Left forelimb (tissue), 1 donor: ENCODE data around the gene GTSE1.
"Not testable (repeated sequence)": the region's sequence is repeated elsewhere in the genome, so short reads cannot be mapped to it uniquely, and the experiment has no call there.

Experiments used
- DNase-seq: peaks from one replicate; pipeline ENCODE4 v3.0.0-alpha.2; 2018; ENCODE audit warnings: low spot score

Gene GTSE1, protein sequence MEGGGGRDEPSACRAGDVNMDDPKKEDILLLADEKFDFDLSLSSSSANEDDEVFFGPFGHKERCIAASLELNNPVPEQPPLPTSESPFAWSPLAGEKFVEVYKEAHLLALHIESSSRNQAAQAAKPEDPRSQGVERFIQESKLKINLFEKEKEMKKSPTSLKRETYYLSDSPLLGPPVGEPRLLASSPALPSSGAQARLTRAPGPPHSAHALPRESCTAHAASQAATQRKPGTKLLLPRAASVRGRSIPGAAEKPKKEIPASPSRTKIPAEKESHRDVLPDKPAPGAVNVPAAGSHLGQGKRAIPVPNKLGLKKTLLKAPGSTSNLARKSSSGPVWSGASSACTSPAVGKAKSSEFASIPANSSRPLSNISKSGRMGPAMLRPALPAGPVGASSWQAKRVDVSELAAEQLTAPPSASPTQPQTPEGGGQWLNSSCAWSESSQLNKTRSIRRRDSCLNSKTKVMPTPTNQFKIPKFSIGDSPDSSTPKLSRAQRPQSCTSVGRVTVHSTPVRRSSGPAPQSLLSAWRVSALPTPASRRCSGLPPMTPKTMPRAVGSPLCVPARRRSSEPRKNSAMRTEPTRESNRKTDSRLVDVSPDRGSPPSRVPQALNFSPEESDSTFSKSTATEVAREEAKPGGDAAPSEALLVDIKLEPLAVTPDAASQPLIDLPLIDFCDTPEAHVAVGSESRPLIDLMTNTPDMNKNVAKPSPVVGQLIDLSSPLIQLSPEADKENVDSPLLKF

DNA sequence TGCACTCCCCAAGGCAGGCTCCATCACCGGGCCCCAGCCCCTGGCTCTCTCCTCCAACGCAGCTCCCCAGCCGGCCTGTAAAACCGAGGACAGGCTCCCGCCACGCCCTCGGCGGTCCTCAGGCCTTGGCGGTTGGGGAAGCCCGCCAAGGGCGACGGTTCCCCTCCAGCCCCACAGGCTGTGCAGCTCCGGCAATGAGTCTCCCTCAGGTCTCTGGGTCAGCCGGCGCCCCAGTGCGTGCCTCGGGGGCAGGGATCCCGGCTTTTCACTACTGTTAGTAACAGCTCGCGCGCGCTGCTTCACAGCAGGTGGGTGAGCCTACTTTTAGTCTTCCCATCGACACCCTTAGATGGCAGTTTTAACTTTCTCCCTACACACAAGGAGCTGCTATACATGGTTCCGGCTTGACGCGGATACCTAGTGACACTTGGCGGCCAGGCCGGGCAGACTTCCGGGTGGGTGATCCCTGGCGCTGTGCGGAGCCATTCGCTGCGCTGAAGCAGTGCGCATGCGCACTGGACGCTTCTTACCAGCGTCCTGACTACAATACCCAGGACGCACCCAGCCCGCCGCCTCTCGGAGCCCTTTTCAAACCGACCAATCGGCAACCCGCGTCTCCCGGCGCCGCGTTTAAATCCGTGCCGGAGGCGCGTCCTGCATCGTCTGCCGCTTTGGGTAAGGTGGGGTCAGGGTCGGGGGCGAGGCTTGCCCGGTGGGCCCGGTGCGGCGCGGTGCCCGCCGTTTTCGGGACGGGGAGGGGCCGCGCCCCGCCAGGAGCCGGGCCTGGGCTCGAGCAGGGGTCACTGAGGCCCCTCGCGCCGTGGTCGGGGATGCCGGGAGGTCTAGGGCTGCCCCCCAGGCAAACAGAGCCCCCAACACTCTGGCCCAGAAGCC, at the start of gene GTSE1:
Gene GTSE1, plus strand, starts transcription at position 614 of the 894 bp plus-strand sequence. CDS start 531 bp downstream, outside the sequence.
- peak; percentile 95 for DNase-seq

DNA sequence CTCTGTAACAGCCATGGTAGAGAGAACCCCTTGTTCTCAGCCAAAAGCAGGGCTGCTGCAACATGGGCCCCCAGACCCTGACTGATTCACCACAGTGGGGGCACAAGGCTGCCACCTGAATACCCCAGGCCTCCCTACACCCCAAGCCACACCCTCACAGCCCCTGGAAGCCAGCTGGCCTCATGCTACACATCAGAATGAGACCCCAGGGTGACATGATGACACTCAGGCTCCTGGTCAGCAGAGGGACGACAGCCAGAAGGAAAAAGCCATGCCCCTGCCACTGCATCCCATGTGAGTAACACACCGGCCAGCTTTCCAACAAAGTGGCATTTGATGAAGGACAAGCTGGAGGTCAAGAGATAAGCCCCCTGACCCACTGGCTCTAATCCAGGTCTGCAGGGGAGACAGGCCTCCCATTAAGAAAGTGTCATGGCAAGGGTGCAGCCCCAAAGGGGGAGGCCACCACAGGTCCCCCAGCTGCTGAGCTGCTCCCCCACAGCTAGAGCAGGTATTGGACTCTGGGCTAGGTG, 49.2 kb upstream of the GTSE1 start:
- DNase-seq: no peak

DNA sequence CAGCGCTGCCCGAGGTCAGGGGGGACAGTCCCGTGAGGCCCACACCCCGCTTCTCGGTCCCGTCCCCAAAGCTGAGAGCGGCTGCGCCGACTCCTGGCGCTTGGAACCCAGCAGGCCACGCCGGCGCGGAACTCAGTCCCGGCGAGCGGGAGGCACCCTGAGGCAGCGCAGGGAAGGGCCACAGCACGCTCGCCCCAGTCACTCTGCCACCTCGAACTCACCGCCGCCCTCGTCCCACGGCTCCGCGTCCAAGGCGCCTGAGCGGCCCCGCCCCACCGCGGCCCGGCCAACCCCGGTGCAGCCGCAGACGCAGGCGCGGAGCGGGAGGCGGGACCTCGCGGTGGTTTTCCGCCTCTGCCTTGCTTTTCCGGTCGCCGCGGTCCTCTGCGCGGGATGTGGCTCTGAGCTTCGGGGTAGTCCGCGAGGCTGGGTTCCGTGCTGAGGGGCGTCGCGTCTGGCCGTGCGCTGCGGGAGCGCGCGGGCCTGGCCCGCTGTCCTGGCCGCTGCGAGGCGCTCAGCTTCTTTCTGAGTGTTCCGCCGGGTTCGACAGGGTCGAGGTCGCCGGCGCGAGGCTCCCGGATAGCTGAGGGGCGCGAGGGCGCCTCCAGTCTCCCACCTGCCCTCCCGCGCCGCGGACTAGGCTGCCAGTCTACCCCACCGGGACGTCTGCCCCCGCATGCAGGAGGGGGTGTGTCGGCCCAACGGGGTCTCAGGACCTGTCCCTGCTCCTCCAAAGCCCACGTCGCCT, 46.5 kb upstream of the GTSE1 start, which contains the start of gene CDPF1:
Gene CDPF1, minus strand, starts transcription at position 259 of the 748 bp plus-strand sequence. CDS start 2,009 bp downstream, outside the sequence.
- peak; percentile 92 for DNase-seq

DNA sequence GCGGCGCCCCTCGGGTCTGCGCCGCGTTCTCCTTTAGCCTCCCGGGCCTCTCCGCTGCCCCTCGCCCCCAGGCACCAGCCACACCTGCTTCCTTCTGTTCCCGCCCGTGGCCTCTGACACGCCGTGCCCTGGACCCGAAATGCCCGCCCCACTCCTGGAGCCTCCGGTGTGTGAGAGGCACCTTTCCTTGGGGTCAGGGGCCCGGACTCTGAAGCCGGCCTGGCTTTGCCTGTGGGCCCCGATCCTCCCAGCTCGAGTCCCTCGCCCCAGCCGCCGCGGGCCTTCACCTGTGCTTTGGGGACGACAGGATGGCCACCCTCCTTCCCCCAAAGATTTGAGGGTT, 45.9 kb upstream of the GTSE1 start:
- no peak for DNase-seq

DNA sequence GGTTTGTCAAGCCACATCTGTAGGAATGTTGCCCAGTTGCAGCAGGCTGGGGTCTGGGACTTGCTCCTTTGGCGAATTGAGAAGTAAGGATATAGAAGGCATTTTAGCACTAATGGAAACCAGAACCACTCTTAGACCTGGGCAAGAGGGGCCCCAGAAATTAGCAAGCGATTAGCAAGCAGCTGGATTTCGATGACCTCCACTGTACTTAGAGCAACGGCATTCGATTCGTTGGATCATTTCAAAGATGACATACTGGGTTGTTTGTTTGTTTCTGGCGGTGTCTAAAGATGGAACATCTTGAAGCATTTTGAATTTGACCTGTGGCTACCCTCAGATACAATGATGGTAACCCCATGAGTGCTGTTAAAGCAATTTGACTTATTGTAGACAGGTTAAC, 45.4 kb upstream of the GTSE1 start:
- DNase-seq: no peak

DNA sequence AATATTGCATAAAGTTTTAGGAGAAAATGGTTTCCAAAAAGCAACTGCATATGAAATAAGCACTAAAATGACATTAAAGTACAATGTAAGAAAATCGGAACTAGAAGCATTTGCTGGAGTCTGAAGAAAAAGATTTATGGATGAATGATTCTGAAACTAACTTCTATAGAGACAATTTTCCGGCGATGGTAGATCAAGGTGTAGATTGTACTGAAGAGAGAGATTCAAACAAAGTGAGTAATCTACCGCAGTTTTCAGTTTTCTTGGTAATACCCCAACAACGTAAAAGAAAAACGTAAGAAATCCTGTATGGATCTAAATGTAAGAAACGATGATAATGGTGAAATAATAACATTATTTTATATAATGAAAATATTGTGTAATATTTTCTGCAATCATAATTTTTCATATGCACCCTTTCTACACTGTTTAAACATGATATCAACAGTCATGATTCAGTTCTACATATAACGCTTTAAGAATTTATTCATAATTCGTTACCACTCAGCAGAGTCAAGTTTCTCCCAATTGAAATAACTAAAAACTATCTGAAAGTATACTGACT, 44.8 kb upstream of the GTSE1 start:
- no peak for DNase-seq

DNA sequence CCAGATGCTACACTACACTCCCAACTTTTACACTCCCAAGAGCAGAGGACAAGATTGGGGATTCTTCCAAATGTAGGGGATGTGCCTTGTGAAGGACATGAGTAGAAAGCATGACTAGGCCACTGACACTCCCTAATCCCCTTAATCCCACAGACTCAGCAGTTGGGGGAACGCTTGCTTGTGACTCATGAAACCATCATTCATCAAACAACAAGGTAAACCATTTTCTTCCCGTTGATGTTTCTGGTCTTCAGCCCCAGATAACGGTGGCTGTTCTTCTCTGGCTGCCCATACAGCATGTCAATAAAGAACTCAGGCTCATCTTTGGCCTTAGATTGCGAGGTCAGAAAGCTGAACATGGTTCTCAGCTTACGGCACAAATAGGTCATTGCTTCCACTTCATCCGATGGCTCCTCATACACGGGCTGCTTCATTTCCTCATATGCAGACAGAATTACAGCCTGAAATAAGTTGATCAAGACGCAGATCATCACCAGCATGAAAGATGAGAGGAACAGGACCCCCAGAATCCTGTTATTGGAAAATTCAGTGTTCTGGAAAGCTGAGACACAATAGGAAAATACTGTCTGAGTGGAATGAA, 40.2 kb upstream of the GTSE1 start:
- no peak for DNase-seq

DNA sequence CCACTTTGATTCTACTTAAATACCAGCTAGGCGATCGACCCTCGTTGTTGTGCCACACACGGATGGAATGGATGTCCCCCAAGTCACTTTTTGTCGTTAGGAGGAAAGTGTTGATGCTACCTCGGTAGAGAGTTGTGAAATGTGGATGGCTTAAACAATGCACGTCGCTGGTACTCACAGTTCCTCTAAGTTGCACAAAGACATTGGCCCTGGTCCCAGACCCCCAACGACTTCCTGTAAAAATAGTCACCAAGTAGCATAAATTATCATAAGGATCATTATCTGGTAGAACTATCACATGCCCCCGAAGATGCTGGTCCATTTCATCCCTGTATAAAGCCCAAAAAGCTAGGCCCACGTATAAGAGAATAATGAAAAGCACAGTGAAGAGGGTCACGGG, 37.3 kb upstream of the GTSE1 start:
- DNase-seq: peak; percentile 22

DNA sequence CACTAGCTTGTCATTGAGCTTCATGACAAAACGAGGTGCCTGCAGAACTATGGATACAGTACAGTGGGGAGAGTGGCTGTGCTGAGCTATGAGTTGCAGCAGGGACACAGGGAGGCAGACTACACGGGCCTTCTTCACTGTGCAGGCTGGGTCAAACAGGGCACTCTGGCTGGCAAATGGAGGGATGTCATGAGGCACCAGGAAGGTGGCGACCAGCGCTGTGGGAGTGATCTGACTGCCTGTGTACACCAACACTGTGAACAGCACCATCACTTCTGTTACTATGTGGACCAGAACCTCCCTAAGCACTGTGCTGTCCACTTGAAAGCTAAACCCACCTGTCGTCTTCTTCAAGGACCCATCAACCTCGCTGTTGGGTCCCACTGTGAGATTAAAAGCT, 36.6 kb upstream of the GTSE1 start:
- DNase-seq: peak; percentile 34

DNA sequence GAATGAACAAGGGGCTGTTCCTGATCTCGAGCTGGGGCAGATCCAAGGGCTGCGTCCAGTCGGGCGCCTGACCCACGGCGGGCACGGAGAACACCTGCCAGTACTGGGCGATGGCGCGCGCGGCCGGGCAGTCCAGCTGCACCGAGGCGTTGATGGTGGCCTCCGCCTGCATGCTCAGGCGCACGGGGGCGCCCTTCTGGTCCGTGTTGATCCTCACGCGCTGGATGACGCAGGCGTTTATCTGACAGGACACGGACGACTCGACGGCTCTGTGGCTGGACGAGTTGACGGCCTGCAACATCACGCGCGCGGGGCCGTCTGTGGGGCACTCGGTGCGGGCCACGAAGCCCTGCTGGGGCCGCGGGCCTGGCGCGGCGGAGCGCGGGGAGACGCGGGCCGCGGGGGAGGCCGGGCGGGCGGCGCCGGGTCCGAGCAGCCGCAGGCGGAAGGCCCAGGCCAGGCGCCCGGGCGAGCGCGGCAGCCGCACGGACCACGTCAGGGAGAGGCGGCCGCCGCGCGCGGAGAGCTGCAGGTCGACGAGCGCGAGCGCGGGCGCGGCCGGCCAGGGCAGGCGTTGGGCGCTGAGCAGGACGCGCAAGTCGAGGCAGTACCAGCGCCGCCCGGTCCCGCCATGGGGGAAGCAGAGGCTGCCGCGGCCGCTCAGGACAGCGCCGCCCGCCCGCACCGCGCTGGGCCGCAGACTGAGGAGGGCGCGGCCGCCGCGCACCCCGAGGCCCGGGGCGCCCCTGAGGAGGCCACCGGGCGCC, 34.0 kb upstream of the GTSE1 start:
- peak; percentile 70 for DNase-seq

DNA sequence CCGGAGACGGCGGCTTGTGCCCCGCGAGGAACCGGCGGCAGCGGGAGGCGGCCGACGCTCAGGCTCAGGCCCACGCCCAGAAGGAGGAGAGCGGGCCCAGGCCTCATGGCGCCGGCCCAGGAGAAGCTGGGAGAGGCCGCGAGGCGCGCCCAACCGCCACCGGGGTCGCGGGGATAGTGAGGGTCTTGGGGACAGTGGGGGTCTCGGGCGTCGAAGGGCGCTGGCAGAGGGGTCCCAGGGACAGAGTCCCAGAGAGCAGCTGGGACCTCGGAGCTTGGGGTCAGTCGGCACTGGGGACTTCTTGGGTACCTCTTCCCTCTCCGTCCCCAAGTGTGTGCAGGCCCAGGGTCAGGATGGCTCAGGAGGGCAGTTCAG, 33.5 kb upstream of the GTSE1 start, which contains the start of gene PKDREJ:
Gene PKDREJ, minus strand, starts transcription at position 128 of the 375 bp plus-strand sequence. Its CDS starts 21 bp downstream, at position 107.
- DNase-seq: peak; percentile 62

DNA sequence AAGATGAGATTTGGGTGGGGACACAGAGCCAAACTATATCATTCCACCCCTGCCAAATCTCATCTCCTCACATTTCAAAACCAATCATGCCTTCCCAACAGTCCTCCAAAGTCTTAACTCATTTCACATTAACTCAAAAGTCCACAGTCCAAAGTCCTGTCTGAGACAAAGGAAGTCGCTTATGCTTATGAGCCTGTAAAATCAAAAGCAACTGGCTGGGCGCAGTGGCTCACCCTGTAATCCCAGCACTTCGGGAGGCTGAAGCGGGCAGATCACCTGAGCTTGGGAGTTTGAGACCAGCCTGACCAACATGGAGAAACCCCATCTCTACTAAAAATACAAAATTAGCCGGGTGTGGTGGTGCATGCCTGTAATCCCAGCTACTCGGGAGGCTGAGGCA, 32.1 kb upstream of the GTSE1 start:
- not testable (repeated sequence) for DNase-seq

DNA sequence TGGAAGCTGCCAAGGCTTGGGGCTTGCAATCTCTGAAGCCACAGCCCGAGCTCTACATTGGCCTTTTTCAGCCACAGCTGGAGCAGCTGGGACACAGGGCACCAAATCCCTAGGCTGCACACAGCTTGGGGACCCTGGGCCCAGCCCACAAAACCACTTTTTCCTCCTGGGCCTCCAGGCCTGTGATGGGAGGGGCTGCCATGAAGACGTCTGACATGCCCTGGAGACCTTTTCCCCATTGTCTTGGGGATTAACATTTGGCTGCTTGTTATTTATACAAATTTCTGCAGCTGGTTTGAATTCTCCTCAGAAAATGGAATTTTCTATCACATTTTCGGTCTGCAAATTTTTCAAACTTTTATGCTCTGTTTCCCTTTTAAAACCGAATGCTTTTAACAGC, 31.0 kb upstream of the GTSE1 start:
- DNase-seq: not testable (repeated sequence)

DNA sequence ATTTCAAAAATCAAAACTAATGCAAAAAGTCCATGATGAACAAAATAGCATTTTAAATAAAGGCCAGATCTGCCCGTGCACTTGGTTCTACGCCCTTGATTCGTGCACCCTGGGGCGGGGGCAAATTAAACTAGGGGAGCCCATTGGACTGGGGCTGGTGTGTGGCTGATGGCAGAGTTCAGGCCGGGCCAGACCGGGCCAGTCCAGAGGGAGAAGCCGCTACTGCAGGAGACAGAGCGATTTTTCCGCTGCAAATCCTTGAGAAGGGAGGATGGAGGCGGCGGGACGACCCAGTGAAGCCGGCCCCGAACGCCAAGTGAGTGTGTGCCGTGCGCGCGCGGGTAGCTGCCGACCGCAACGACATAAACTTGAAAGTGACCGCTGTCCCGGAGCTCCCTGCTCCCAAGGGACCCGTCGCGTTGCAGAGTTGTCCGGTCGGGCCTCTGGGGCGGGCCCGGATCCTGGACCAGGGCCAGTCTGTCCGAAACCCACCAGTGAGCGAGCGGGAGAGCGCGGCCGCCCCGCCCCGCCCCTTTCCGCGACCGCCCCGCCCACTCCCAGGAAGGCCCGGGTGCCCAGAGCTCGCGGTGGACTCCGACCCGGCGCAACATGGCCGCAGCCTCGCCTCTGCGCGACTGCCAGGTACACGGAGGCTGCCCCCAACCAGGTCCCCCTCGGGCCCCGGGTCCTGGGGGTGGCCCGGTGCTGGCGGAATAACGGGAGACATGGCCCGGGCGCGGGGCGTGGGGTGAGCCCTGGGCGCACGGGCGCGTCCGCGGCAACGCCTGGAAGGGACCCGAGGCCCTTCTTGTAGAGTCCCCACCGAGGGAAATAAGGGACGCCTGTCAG, 29.0 kb upstream of the GTSE1 start, which contains the start of gene TTC38:
Gene TTC38, plus strand, starts transcription at position 578 of the 849 bp plus-strand sequence. Its CDS starts 32 bp downstream, at position 610.
- DNase-seq: peak; percentile 93

DNA sequence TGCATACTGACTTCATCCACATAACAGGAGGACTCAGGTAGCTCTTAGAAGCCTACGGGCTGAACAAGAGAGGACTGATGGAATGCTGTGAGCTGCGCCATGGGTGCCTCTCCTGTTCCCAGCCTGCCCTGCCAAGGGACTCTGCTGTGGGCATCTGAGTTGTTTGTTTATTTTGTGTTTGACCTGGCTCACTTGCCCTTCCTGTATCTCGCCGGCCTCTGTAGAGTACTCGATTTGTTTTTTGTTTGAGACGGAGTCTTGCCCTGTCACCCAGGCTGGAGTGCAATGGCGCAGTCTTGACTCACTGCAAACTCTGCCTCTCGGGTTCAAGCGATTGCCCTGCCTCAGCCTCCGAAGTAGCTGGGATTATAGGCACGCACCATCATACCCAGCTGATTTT, 27.1 kb upstream of the GTSE1 start:
- DNase-seq: peak; percentile 36

DNA sequence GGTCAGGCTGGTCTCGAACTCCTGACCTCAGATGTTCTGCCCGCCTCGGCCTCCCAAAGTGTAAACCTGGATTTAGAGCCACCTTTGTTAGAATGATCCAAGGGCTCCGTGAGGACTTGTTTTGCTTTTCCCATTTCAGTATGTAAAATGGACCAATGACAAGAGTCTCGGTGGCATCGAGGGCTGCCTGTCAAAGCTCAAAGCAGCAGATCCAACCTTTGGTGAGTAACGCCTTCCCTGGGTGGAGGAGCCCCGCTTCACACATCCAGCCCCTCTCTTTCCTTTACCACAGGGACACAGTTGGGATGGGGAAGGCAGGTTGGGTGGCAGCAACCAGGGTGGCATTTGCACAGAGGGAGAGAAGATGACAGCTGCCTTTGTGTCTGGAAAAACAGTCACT, 24.5 kb upstream of the GTSE1 start:
- DNase-seq: no peak

DNA sequence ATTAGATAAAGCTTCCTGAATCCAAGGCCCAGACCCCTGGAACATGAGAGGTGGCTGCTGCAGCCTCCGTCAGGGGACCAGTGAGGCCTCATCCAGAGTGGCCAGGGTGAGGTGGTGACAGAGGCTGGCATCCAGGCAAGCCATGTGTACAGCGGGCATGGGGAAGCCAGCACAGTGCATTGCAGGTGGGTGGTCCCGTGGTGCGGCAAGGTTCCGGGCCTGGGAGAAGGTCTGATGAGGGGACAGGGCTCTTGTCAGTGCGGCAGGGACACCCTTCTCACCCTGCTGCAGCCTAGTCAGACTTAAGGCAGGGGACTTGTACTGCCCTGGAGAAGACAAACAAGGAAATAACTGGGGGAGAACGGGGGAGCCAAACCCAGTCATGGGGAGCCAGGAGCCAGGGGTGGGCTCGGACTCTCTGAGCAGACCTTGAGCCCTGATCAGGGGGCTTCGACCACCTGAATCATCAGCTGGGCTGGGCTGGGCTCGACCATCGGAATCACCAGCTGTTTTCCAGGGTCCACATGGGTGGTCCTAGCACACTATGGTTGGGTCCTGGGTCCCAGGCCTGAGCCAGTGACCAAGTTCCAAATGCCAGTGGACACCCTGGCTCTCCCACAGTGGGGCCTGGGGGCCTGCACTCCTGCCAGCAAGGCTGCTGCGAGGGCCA, 23.8 kb upstream of the GTSE1 start:
- DNase-seq: no peak
